Fibroblast of skin of right quadriceps (primary cell): Measurements from ENCODE around the gene HRAS.
A peak's percentile ranks its signal among the peaks of the same experiment; 100 is the strongest.
"Not testable (repeated sequence)": the region's sequence is repeated elsewhere in the genome, so short reads cannot be mapped to it uniquely, and the experiment has no call there.

Experiments
- DNase-seq: peaks from one replicate; pipeline ENCODE4 v3.0.0-alpha.2; 2013

The HRAS gene

DNA sequence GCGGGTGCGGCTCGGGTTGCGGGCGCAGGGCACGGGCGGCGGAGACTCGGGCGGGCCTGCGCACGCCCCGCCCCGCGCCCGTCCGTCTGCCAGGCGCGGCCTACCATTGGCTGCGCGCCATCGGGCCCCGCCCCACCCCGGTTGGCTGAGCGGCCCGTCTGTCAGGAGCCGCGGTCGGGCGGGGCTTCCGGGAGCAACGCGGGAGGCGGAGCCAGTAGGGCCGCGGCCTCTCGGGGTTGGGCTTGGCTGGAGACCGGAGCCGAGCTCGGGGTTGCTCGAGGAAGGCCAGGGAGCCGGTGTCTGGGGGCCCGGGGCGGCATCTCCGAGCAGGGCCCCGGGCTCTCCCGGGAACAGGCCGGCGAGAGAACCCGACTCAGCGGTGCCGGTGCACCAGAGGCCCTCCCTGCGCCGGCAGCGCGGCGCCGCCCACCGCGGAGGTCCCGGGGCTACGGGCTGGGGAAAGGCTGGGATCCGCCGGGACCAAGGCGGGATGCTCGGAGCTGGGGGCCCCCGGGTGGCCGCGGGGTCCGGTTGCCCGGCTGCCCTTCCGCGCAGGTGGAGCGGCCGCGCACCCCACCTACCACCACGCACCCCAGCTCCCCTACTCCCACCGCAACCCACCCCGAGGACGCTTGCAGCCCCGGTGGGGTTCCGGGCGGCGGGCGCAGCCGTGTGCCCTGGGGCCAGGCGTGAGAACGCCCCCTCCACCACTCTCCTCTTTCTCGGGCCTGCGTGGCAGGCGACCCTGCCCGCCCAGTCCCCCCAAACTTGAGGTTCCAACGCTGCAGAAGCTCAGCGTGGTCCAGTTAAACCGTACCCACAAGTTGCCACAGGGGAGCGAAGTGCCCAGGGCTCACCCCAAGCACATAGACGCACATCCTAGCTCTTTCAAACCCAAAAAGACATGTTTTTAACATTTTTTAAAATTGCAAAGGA is at the start of gene HRAS:
HRAS (minus strand) TSS at position 58 of the 936 bp plus-strand sequence.
- DNase-seq: peak; percentile 94

DNA sequence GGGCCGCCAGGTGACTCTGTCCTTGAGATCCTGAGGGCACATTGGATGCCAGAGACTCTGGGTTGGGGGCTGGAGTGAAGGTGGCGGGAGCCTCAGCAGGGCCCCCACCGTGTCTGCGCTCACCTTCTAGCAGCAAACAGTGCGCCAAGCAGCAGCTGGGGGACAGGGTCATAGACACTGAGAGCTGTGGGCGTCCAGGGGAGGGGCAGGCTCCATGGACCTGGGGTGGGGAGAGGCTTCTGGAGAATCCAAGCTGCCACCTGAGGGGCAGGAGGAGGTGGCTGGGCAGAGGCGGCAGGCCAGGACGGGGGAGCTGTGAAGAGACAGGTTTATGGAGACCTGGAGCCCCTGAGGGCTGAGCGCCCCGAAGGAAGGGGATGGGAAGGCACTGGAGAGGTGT is 48.9 kb upstream of the HRAS start:
- DNase-seq: no peak

DNA sequence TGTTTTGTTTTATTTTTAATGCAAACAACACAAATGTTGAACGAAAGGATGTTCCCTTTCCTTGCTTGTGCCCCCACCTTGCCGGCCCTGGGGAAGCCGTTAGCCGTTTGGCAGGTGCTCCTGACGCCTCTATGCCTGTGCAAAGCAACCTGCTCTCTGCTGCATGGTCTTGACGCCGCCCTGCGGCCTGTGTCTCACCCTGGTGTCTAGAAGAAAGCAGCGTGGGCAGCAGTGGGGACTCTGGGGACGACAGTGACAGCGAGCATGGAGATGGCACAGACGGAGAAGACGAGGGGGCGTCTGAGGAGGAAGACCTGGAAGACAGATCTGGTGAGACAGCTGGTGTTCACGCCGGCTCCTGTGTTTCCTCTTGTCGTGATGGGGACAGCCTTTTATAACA is 46.4 kb upstream of the HRAS start:
- DNase-seq: no peak

GRCh38 chr11:581342-581741 is 46.0 kb upstream of the HRAS start:
- no peak for DNase-seq

GRCh38 chr11:579830-580601 is 44.6 kb upstream of the HRAS start:
- DNase-seq: no peak

DNA sequence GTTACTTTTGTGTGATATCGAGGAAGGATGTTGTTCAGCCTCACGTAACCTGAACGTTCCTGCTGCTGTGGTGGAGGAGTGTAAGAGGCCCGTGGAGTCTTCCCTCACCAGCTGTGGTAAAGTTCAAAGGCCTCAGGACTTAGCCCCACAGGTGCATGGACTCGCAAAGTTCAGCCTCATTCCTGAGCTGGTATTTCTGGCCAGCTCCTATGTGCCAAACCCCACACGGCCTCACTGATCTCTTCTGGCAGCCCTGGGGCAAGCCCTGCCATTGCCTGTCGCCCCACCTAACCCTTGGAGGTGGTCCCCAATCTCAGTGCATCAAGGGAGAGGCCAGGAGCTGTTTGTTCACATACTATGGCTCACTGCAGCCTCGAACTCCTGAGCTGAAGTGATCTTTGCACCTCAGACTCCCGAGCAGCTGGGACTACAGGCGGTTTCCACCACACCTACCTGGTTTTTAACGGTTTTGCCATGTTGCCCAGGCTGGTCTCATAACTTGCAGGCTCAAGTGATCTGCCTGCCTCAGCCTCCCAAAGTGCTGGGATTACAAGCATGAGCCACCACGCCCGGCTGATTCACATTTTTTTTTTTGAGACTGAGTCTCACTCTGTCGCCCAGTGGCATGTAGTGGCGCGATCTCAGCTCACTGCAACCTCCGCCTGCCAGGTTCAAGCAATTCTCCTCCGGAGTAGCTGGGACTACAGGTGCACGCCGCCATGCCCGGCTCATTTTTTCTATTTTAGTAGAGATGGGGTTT is 43.1 kb upstream of the HRAS start:
- no peak for DNase-seq

DNA sequence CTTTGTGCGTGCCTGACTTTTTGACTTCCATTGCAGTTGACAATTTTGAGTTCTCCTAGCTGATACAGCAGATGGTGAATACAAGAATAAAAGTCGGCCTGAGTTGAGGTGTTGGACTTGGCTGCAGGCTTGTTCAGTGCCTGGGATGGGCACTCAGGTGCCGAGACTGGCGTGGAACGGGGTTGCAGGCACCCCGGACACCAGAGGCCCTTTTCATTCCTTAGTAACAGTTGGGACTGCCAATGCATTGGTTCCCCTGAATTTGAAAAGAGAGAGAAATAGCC is 42.2 kb upstream of the HRAS start:
- DNase-seq: no peak

GRCh38 chr11:576811-577610 is 41.6 kb upstream of the HRAS start:
- DNase-seq: no peak

GRCh38 chr11:575996-576768 is 40.8 kb upstream of the HRAS start, which contains the start of gene PHRF1:
PHRF1 (plus strand) TSS chr11:576470; CDS start chr11:581513, 5,043 bp downstream.
- DNase-seq: peak; percentile 94

DNA sequence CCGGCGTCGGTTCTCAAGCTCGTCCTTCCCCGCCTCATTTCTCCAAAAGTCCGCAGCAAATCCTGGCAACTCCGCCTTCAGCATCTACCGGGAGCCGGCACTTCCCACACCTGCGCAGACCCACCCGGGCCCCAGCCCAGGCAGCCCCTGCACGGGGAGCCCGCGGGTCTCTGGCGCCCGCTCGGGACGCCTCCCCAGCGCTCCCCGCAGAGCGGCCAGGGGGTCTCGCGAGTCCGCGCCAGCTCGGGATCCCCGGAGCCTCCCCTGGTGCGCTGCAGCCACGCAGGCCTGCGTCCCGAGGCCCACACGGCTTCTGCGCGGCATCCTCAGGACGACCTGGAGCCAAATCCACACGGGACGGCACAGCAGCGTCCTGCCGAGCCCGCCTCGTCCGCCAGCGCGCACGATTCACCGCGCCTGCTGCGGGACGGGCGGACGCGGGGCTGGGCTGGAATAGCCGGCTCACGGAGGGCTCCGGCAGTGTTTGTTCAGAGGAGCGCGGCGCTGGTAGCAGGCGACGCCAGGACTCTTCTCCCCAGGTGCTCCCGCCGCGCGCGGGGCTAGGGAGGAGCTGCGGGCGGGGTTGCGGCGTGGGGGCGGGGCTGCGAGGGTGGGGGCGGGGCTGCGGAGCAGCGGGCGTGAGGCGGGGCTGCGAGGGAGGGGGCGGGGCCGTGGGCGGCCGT is 40.1 kb upstream of the HRAS start:
- DNase-seq: no peak

DNA sequence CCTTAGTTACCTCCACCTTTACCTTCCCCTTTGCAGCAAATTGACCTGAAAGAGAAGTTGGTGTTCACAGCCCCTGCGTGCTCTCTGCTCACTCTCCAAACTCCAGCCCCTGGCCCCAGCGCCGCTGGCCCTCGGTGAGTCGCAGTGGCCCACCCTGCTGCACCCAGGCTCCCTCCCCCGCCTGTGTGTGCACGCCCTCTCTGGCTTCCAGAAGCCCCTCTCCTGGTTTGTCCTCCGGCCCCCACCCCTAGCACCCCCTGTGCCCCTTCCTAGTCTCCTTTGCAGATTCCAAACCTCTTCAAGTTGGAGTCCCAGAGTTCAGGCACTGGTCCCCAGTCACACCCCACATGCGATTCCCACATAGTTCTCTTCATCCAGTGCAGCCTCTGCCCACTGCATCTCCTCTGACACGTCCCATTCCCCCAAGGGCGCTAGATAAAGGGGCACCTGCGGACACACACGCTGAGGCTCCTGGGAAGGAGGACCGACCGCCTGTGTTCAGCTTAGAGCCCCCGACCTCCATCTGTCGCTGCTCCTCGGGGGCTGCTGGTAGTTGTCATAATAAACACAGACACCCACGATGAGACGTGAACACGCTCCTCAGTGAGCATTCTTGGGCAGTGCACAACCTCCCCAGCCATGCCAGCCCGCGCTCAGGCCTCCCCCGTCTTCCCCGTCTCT is 39.4 kb upstream of the HRAS start:
- DNase-seq: no peak

DNA sequence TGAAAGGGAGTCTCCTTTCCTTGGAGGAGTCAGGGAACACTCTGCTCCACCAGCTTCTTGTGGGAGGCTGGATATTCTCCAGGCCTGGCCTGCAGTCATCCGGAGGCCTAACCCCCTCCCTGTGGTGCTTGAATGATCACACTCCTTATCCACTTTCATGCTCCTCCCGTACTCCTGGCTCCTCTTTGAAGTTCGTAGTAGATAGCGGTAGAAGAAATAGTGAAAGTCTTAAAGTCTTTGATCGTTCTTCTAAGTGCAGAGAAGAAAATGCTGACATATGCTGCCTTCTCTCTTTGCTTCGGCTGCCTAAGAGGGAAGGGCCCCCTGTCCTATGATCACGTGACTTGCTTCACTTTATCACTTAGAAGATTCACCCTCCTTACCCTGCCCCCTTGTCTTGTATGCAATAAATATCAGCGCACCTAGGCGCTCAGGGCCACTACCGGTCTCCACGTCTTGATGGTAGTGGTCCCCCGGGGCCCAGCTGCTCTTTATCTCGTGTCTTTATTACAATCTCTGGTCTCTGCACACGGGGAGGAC is 38.7 kb upstream of the HRAS start:
- DNase-seq: not testable (repeated sequence)

DNA sequence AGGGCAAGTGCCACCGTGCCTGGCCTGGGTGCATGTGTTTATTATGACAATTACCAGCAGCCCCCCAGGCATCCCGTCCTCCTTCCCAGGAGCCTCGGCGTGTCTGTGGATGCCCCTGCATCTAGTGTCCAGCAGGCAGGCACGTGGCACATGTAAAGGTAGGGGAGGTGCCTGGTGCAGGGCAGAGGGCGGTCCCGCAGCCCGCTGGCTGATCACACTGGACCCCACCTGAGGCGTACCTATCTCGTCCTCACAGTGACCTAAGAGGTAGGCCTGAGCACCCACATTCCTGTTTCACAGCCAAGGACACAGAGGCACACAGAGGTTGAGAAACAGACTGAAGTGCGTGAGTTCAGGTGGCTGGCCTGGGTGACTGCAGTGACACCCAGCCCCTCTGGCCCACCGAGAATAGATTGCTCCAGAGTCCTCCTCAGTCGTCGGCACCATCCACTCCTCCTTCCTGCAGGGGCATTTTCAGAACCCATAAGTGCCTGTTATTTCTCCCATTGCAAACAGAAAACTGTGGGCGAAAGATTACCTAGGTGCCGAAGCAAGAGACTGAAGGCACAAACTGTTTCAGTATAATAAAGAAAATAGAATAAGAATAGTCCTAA is 37.9 kb upstream of the HRAS start:
- no peak for DNase-seq

DNA sequence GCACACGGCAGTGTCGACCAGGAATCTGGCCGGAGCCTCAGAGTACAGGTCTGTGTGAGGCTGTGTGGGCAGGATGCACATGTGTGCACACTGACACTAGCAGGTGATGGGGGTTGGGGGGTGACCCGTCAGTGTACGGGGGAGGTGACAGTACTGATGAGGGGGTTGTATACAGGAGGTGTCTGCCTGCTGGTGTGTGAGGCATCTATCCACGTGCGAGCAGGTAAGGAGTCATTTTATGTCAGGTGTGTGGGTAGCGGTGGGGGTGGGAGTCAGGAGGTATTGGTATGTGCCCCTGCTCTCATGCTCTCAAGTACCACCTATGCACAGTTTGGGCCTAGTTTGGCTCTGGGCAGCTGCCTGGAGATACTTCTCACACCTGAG is 36.4 kb upstream of the HRAS start:
- no peak for DNase-seq

- DNase-seq: no peak
Observed at GRCh38 chr11:569158-569885, 33.9 kb upstream of the HRAS start.

DNA sequence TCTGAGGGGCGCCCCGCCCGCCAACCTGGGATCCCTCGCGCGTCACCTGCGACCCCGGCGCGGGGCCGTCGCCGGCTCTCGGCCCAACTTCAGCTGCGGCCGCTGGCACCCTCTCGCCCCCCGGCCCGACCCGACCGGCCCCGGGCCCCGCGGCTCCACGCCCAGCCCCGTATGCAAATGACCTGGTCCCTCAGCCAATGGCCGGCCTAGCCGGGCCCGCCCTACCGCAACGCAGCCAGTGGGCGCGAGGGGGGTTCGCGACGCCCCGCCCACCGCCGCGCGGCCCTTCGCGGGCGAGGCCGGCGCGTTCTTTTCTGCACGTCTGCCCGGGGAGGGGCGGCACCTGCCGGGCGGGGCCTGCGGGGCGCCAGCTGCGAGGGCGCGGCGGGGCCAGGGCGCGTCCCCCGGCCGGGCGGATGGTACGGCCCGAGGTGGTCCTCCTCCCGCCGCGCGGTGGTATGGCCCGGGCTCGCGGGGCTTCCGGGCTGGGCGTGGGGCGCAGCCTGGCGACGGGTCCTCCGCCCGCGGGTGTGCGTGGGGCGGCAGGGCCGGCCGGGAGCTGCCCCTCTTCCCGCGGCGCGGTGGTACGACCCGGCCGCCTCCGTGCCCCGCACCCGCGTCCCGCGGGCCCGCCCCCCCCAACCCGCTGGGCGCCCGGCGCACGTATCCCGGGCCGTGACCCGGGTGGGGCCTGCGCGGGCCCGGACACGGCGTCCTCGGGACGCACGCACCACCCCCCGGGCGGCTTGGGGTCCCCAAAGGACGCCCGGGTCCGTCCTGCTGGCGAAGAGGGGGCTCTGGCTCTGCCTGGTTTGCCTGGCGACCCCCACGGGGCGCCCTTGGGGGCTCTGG is 33.2 kb upstream of the HRAS start:
- peak; percentile 96 for DNase-seq

DNA sequence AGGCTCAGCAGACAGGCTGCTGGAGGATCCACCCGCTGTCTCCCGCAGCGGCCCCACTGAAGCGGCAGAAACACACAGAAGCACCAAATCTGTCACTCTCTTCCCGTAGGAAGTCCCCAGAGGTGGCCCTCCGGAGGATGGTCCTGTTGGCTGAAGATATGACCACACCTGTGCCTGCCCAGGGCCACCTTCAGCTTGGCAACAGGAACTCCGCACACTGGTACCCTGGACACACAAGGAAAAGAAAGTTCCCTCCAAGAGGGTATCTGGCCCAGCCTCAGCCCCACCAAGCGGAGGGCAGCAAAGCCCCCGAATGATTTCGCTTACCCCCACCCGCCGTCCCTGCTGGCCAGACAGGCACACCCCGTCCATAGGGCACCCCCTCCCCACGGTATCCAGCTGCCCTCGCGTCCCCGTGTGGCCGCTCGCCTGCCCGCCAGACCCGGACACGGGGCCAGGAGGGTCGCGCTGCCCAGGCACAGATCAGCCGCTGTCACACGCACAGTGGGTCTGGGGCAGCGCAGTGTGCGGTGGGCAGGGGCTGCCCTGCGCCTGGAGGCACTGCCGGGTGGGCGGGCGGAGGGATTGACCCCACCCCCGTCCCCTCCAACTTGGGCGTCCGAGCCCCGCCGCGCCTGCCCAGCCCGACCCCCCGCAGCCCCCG is 32.4 kb upstream of the HRAS start:
- DNase-seq: no peak
